ENCODE data around the gene DAAM2. TPM values are rescaled to one million over a fixed set of nuclear protein-coding genes. Genes with fewer than 3 reads are reported as not detected.

DAAM2 gene
- total and polyA plus RNA-seq, 4 donors, result 1.9 to 17.0 (median 4.4) TPM

DNA sequence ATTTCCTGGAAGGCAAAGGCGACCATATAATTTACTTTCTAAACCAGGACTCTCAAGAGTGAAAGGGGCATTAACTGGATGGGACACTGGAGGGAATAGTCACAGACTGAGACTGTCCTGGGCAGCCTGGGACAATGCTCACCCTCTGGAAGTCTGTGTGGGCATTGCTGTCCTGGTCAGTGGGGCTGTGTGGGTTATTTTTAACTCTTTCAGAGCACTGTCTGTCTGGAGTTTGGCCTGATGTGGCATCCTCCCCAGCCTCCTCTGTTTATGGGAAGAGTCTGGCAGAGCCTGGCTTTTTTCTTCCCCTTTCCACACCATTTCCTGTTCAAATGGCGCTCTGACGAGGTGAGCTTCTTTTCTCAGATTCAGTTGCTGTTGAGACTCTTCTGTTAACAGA, 11.7 kb downstream of the DAAM2 start:
- no peak for DNase-seq (ENCODE audit: low spot score)
- TF ChIP-seq HNF4A (conservative IDR thresholded peaks at IDR 0.05) (no peak), SP1 (IDR thresholded peaks at IDR 0.05) (no peak), GABPA (IDR thresholded peaks at IDR 0.05 in 1 of 2, conservative IDR thresholded peaks at IDR 0.05 in 1 of 2) (no peak)
- H3K36me3 ChIP-seq (ENCODE audit: control insufficient read depth in 4 of 4, insufficient read depth in 3 of 4, low read depth in 1 of 4, low read length in 3 of 4), result no peaks in the 10 kb centered on the region
- 54% methylated on average over 3 of the region's 3 CpGs for WGBS
- no peak overlapping the region for H3K27ac ChIP-seq (ENCODE audit: low read depth in 1 of 2, low read length in 2 of 2)
- no peak overlapping the region for H3K9ac ChIP-seq (ENCODE audit: low read depth in 1 of 2, low read length in 2 of 2)
- no peak overlapping the region for H3K4me3 ChIP-seq (ENCODE audit: low read depth in 1 of 3, low read length in 3 of 3)
- H3K9me3 ChIP-seq (ENCODE audit: control insufficient read depth in 4 of 4, low read length in 3 of 4), result no peaks in the 10 kb centered on the region
- no peaks in the 10 kb centered on the region for H3K27me3 ChIP-seq (ENCODE audit: control insufficient read depth in 4 of 4, insufficient read depth in 4 of 4, low read length in 3 of 4)
- peaks cover 0 to 23% (median 14%) of the 10 kb centered on the region in 4 donors for H3K4me1 ChIP-seq (ENCODE audit: control insufficient read depth in 4 of 4, insufficient read depth in 4 of 4, low read length in 3 of 4)

GRCh38 chr6:39804466-39805065, 12.4 kb downstream of the DAAM2 start:
- Histone ChIP-seq H3K4me3 (ENCODE audit: low read depth in 1 of 3, low read length in 3 of 3) (no peak overlapping the region), H3K9ac (ENCODE audit: low read depth in 1 of 2, low read length in 2 of 2) (no peak overlapping the region), H3K36me3 (ENCODE audit: control insufficient read depth in 4 of 4, insufficient read depth in 3 of 4, low read depth in 1 of 4, low read length in 3 of 4) (no peaks in the 10 kb centered on the region), H3K4me1 (ENCODE audit: control insufficient read depth in 4 of 4, insufficient read depth in 4 of 4, low read length in 3 of 4) (peaks cover 0 to 23% (median 14%) of the 10 kb centered on the region in 4 donors), H3K27ac (ENCODE audit: low read depth in 1 of 2, low read length in 2 of 2) (no peak overlapping the region), H3K9me3 (ENCODE audit: control insufficient read depth in 4 of 4, low read length in 3 of 4) (no peaks in the 10 kb centered on the region), H3K27me3 (ENCODE audit: control insufficient read depth in 4 of 4, insufficient read depth in 4 of 4, low read length in 3 of 4) (no peaks in the 10 kb centered on the region)
- peak; percentile 6 for DNase-seq (ENCODE audit: low spot score)
- TF ChIP-seq MAX (IDR thresholded peaks at IDR 0.05), result no peak
- TF ChIP-seq EGR1 (IDR thresholded peaks at IDR 0.05; ENCODE audit: low read depth in 2 of 2), result no peak
- no peak for TF ChIP-seq SP1 (IDR thresholded peaks at IDR 0.05)
- no peak for TF ChIP-seq ZBTB33 (IDR thresholded peaks at IDR 0.05)
- TF ChIP-seq GABPA (IDR thresholded peaks at IDR 0.05 in 1 of 2, conservative IDR thresholded peaks at IDR 0.05 in 1 of 2), result no peak
- no peak for TF ChIP-seq ATF3 (IDR thresholded peaks at IDR 0.05)
- TF ChIP-seq YY1 (IDR thresholded peaks at IDR 0.05), result no peak
- TF ChIP-seq RAD21 (IDR thresholded peaks at IDR 0.05), result no peak
- no peak for TF ChIP-seq TAF1 (conservative IDR thresholded peaks at IDR 0.05)
- TF ChIP-seq HNF4G (IDR thresholded peaks at IDR 0.05), result no peak
- no peak for TF ChIP-seq CTCF (IDR thresholded peaks at IDR 0.05; ENCODE audit: low read depth, low read length, missing input control)
- TF ChIP-seq REST (IDR thresholded peaks at IDR 0.05), result no peak
- 91% methylated on average over 5 of the region's 5 CpGs for WGBS

Measured in liver (tissue), 9 donors.